ENCODE data around the gene MACF1.

The MACF1 gene

DNA sequence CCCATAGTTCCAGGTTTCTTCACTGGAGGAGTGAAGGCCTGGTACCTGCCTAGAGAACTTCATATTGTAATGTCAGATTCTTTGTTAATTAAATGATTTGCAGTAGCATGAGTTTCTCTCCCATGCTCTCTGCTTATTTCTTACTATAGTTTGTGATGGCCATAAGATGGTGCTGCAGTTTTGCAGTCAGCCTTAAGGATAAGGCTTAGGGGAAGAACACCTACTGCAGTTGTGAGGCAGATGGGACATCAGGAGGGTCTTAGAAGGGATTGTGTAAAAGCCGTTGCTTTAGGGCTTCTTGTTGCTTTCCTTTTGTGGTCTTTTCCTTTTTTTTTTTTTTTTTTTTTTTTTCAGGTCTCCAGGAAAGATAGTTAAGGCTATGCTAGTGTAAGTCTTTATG lies 61.8 kb downstream of the MACF1 start:
- no peak for FAIRE-seq

GRCh38 chr1:39266792-39267191 lies 62.3 kb downstream of the MACF1 start:
- no peak for FAIRE-seq

DNA sequence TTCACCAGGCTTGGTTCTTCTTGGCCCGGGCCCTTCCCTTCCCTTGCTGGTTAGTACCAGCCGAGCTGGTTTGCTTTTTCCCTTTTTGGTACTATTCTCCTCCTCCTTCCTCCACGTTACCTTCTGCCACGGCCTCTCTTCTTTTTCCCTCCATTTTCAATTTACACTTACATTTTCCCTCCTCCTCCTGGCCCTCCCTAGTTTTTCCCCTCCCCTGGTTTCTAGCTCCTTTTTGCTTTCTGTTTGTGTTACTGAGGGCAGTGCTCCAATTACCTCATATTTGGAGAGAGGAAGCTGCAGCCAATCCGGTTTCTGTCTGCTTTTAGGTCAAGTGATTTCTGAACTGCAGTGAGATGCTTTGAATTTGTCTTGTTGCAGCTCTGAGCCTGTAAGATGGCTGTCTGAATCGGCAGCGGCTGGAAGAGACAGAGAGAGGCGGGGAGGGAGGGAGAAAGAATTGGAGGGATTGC lies 63.7 kb downstream of the MACF1 start:
- no peak for FAIRE-seq

DNA sequence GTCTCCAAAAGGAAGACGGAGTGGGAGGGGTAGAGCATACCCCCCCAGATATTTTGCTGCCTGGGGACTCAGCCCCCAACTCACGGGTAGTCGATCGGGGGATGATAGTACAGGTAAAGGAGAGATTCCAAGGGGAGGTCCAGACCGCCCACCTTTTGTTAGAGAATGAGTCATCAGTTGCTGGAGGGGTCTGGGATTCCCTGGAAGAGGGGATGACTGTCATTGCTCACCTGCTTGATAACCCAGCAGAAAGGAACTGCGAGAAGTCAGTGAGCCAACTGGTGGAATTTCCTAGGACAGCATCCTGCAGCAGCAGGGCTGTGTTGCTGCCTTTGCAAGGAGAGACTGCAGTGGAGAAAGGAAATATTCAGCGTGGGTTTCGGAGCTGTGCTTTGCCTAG lies 64.4 kb downstream of the MACF1 start:
- FAIRE-seq: no peak

DNA sequence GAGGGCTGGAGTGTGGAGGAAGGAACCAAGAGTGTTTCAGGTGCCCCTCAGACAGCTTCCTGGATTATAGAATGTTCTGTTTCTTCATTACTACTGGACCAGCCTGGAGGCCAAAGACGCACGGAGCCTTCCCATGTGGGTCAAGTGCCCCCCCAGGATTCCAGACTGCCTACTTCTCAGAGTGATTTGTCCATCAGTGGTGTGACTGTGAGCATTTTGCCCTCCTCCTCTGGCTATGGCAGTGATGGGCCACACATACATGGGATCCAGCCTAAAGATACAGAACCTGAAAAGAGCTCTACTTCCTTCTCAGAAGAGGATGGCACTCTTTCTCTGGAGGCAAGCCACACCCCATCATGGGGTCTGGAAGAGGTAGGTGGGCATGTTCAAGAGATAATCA lies 64.9 kb downstream of the MACF1 start:
- no peak for FAIRE-seq

GRCh38 chr1:39269791-39270342 lies 65.4 kb downstream of the MACF1 start:
- no peak for FAIRE-seq

GRCh38 chr1:39270368-39270767 lies 65.9 kb downstream of the MACF1 start:
- no peak for FAIRE-seq

GRCh38 chr1:39272027-39272797 lies 67.7 kb downstream of the MACF1 start:
- FAIRE-seq: no peak

- FAIRE-seq: no peak
Measured at GRCh38 chr1:39272798-39273469, 68.4 kb downstream of the MACF1 start.

DNA sequence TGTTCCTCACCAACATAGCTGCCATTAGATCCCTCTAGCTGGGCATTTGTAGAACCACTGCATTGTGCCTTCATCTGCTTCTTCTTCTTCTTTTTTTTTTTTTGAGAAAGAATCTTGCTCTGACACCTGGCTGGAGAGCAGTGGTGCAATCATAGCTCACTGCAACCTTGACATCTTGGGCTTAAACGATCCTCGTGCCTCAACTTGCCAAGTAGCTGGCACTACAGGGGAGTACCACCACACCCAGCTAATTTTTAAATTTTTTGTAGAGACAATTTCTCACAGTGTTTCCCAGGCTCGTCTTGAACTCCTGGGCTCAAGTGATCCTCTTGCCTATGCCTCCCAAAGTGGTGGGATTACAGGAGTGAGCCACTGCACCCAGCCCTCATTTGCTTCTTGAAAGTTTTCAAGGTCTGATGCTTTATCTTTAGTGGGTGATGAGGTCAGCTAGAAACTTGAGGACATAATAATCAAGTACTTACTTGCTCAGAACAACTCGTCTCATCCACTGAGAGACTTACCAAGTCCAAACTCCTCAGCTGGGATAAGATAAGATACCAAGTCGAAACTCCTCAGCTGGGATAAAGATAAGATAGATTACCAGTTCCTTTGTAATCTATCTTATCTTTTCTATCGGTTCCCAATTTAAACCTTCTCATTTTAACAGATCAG lies 71.5 kb downstream of the MACF1 start:
- FAIRE-seq: no peak

GRCh38 chr1:39277879-39278278 lies 73.4 kb downstream of the MACF1 start:
- no peak for FAIRE-seq

DNA sequence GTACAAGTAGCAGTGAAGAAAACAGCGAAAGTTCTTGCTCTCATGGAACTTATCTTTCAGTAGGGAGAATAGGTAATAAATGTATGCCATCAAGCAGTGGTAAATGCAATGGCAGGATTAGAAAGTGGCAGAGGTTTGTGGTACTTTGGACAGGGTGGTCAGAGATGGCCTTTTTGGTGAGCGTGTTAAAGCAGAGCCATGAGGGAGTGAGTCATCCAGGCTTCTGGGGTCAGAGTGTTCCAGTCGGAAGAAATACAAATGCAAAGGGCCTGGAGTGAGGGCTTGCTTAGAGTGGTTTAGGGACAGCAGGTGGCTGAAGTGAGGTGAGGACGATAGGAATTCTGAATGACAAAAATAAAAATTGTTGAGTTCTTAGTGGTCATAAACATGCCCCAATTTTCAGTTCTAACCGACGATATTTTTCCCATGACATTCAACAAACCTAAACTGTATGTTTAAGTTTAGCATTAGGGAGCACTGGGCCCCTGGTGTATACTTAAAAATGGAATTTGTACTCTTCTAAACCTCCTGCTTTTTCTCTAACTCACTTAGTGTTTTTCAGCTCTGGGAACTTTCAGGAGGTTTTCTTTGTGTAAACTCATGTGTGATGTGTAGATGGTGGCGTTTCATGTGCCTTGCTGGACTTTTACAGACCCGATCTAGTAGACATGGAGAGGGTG lies 78.2 kb downstream of the MACF1 start:
- FAIRE-seq: no peak

GRCh38 chr1:39283858-39284257 lies 79.4 kb downstream of the MACF1 start:
- no peak for FAIRE-seq

DNA sequence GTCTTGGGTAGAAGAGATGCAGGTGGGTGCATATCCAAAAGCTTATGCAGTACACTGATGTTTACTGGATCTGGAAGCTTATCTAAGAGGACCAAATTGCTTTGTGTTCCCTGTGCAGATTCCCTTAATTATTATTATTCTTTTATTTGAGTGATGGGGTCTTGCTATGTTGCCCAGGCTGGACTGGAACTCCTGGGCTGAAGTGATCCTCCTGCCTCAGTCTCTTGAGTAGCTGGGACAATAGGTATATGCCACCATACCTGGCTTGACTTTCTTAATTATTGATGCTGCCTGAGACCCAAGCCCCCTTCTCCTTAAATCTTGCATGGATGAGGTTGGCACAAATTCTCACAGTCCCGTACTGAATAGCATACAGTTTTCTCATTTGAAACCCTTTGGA lies 83.0 kb downstream of the MACF1 start:
- FAIRE-seq: no peak

- no peak for FAIRE-seq
Measured at GRCh38 chr1:39288735-39289465, 84.4 kb downstream of the MACF1 start.

GRCh38 chr1:39292401-39292800 lies 87.9 kb downstream of the MACF1 start:
- FAIRE-seq: no peak

GRCh38 chr1:39293375-39294070 lies 89.0 kb downstream of the MACF1 start:
- FAIRE-seq: no peak

GRCh38 chr1:39294531-39294930 lies 90.0 kb downstream of the MACF1 start:
- no peak for FAIRE-seq

- no peak for FAIRE-seq
Measured at GRCh38 chr1:39295901-39296300, 91.4 kb downstream of the MACF1 start.

DNA sequence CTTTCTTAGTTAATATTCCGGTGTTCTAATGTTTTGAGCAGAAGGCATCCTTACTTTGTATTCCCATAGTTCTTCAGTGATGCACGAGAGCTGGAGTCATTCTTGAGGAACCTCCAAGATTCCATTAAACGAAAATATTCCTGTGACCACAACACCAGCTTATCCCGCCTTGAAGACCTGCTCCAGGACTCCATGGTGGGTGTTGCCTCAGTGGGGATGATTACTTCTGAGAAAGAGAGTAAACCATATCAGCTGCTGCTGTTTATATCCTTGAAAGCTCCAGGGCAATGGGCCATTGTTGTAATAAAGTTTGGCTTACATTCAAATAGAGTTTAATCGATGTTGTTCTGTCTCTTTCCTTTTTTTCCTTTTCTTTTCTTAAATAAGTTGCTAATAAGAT lies 93.1 kb downstream of the MACF1 start:
- FAIRE-seq: no peak

- FAIRE-seq: no peak
Measured at GRCh38 chr1:39301606-39302005, 97.1 kb downstream of the MACF1 start.

GRCh38 chr1:39305555-39305954 lies 101.1 kb downstream of the MACF1 start:
- FAIRE-seq: no peak

All from colon (tissue), 2 donors.